K562 (cell line): ENCODE data around the gene MYO1E. TPM values are rescaled to one million over a fixed set of nuclear protein-coding genes. Genes with fewer than 3 reads are reported as not detected.

ENCODE experiments used
- ATAC-seq: fragments of 200-7000 bp; cut with Tn5 transposase; 3 replicates; pipeline ENCODE4 v1.9.1; 2020; ENCODE audit warnings: moderate library complexity
- BruUV-seq: library from RNA; stranded (reverse); fragments of 400-500 nt; replicated peaks from 2 replicates; lab custom pipeline; 2021; lab: Mats Ljungman, UMichigan
- CTCF ChIA-PET: fragments of 300-600 bp; formaldehyde crosslinking; extraction: SDS; loops from one replicate; lab custom pipeline; 2021; ENCODE audit warnings: low intra/inter-chr PET ratio; lab: Yijun Ruan, JAX
- POLR2A ChIA-PET: fragments of 300-600, 350-650 bp; sonication (Branson Sonifier 250); formaldehyde crosslinking; extraction: SDS; loops from one replicate; lab custom pipeline; 2021; ENCODE audit warnings: antibody characterized with exemption, inconsistent platforms; lab: Yijun Ruan, JAX
- DNase-seq, 4 experiments: peaks; one replicate each; pipeline versions ENCODE4 v3.0.0 to v3.0.0-alpha.2; 2011 to 2018; ENCODE audit warnings: low spot score in 3 of 4, mixed read lengths in 3 of 4; ENCODE audit errors: extremely low read depth in 1 of 4
- FAIRE-seq: peaks from 2 replicates; lab custom pipeline; 2011; peaks lifted over from hg19 to GRCh38; lab: Jason Lieb, UNC
- H2AFZ ChIP-seq: 2 replicates; pipeline ENCODE4 v1.6.0; 2011; ENCODE audit warnings: low read depth, low read length, control low read depth, inconsistent platforms
- H3K27ac ChIP-seq: fragments of 200-600 bp; 3 replicates; pipeline ENCODE4 v1.8.0; 2011; ENCODE audit warnings: low read depth, mild to moderate bottlenecking, control low read depth, inconsistent platforms, low read length, moderate library complexity, mixed read lengths; ENCODE audit errors: extremely low read depth
- H3K27me3 ChIP-seq, 2 experiments: fragments of 300-600 bp in 1 of 2; 2 replicates in 1 of 2; 3 replicates in 1 of 2; pipeline versions ENCODE4 v1.6.0 to v1.8.0; 2011; ENCODE audit warnings: inconsistent platforms in 2 of 2, low read length in 2 of 2, mild to moderate bottlenecking in 1 of 2, mixed read lengths in 1 of 2, moderate library complexity in 1 of 2; ENCODE audit not compliant: control insufficient read depth in 2 of 2, insufficient read depth in 2 of 2
- H3K36me3 ChIP-seq: fragments of 300-600 bp; 3 replicates; pipeline ENCODE4 v1.8.0; 2011; ENCODE audit warnings: mild to moderate bottlenecking, low read length, inconsistent platforms; ENCODE audit not compliant: control insufficient read depth, insufficient read depth
- H3K4me1 ChIP-seq, 2 experiments: fragments of 200-600 bp in 1 of 2; replicated peaks in 1 of 2; 2 replicates in 1 of 2; 3 replicates in 1 of 2; pipeline versions ENCODE4 v1.5.1 to v1.8.0; 2011; ENCODE audit warnings: inconsistent platforms in 2 of 2, low read length in 2 of 2, mild to moderate bottlenecking in 1 of 2, mixed read lengths in 1 of 2, moderate library complexity in 1 of 2; ENCODE audit not compliant: control insufficient read depth in 2 of 2, insufficient read depth in 2 of 2
- H3K4me2 ChIP-seq: 2 replicates; pipeline ENCODE4 v1.6.1; 2011; ENCODE audit warnings: low read length, control low read depth, inconsistent platforms, mixed read lengths; ENCODE audit not compliant: insufficient read depth
- H3K4me3 ChIP-seq: fragments of 200-600 bp; sonication (generic), shearing (Covaris generic); 2 replicates; pipeline ENCODE4 v1.5.1; 2016; ENCODE audit warnings: control low read depth, inconsistent platforms
- H3K79me2 ChIP-seq: fragments of 200-600 bp; 3 replicates; pipeline ENCODE4 v1.8.0; 2011; ENCODE audit warnings: low read length, inconsistent platforms; ENCODE audit not compliant: control insufficient read depth, insufficient read depth
- H3K9ac ChIP-seq, 2 experiments: 2 replicates each; pipeline versions ENCODE4 v1.6.0 to v1.6.1; 2011; ENCODE audit warnings: low read depth in 2 of 2, low read length in 2 of 2, control low read depth in 1 of 2, inconsistent platforms in 1 of 2, mild to moderate bottlenecking in 1 of 2, mixed read lengths in 1 of 2; ENCODE audit not compliant: insufficient read depth in 1 of 2
- H3K9me1 ChIP-seq: one replicate; pipeline ENCODE4 v1.6.0; 2011; ENCODE audit warnings: inconsistent platforms, mild to moderate bottlenecking, low read length, moderate library complexity; ENCODE audit not compliant: control insufficient read depth, insufficient read depth
- H3K9me3 ChIP-seq: replicated peaks from 2 replicates; pipeline ENCODE4 v1.5.1; 2011; ENCODE audit warnings: low read depth, low read length, inconsistent platforms; ENCODE audit not compliant: control insufficient read depth, insufficient read depth
- H4K20me1 ChIP-seq: replicated peaks from 2 replicates; pipeline ENCODE4 v1.6.1; 2011; ENCODE audit warnings: low read length, inconsistent platforms, mixed read lengths; ENCODE audit not compliant: control insufficient read depth, insufficient read depth
- CHD4 ChIP-seq: fragments of 200-600 bp; sonication (generic); IDR thresholded peaks from 3 replicates; pipeline ENCODE4 v1.6.1; 2012; ENCODE audit warnings: low read depth, mild to moderate bottlenecking, mixed read lengths, low read length, inconsistent platforms; ENCODE audit not compliant: insufficient read depth, insufficient replicate concordance, poor library complexity, severe bottlenecking
- ETV6 ChIP-seq, 3 experiments: fragments of 150-350 bp in 1 of 3; sonication (generic) in 1 of 3; formaldehyde crosslinking in 1 of 3; IDR thresholded peaks; 2 replicates each; pipeline versions ENCODE4 v1.6.1 to v1.8.0; 2014 to 2022; ENCODE audit warnings: borderline replicate concordance in 2 of 3, low read depth in 2 of 3, antibody characterized with exemption in 1 of 3, low read length in 1 of 3, mild to moderate bottlenecking in 1 of 3, missing genetic modification reagents in 1 of 3
- GATAD2B ChIP-seq: fragments of 450-650 bp; IDR thresholded peaks from 2 replicates; pipeline ENCODE4 v1.6.1; 2017; ENCODE audit warnings: mild to moderate bottlenecking, borderline replicate concordance
- GTF2A2 ChIP-seq: IDR thresholded peaks from 2 replicates; pipeline ENCODE4 v1.6.1; 2016; ENCODE audit warnings: mild to moderate bottlenecking, missing genetic modification characterization, missing compliant biosample characterization
- JUN ChIP-seq, 2 experiments: sonication (generic) in 1 of 2; formaldehyde crosslinking in 1 of 2; IDR thresholded peaks; 2 replicates each; pipeline versions ENCODE4 v1.6.1 to v1.8.0; 2012 to 2022; ENCODE audit warnings: borderline replicate concordance in 2 of 2, mild to moderate bottlenecking in 2 of 2, improper control_type of control experiment in 1 of 2, low read depth in 1 of 2, low read length in 1 of 2, missing genetic modification reagents in 1 of 2
- KAT7 ChIP-seq: sonication (generic); formaldehyde crosslinking; IDR thresholded peaks from 2 replicates; pipeline ENCODE4 v1.8.0; 2022; ENCODE audit warnings: missing genetic modification reagents, mild to moderate bottlenecking, borderline replicate concordance
- KLF6 ChIP-seq: fragments of 250-450 bp; sonication (Bioruptor Pico); IDR thresholded peaks from 2 replicates; pipeline ENCODE4 v1.4.0; 2020; ENCODE audit warnings: mild to moderate bottlenecking, moderate library complexity, borderline replicate concordance
- MAZ ChIP-seq, 2 experiments: fragments of 450-650 bp in 1 of 2; sonication (generic) in 1 of 2; formaldehyde crosslinking; IDR thresholded peaks in 1 of 2; conservative IDR thresholded peaks in 1 of 2; 2 replicates each; pipeline versions ENCODE4 v1.4.0 to v1.5.0; 2020; ENCODE audit warnings: mild to moderate bottlenecking in 1 of 2, missing genetic modification reagents in 1 of 2
- PHF8 ChIP-seq: fragments of 200-600 bp; sonication (generic); IDR thresholded peaks from 2 replicates; pipeline ENCODE4 v1.6.1; 2012; ENCODE audit warnings: mixed run types, mild to moderate bottlenecking, inconsistent platforms, low read length, moderate library complexity, borderline replicate concordance
- U2AF2 ChIP-seq: fragments of 200-400 bp; formaldehyde crosslinking; optimal IDR thresholded peaks from 2 replicates; pipeline ENCODE3; 2017; ENCODE audit warnings: low read depth, mild to moderate bottlenecking, low read length
- YBX1 ChIP-seq: fragments of 450-650 bp; IDR thresholded peaks from 2 replicates; pipeline ENCODE4 v1.7.1; 2016; ENCODE audit warnings: mild to moderate bottlenecking
- ZBTB7A ChIP-seq: IDR thresholded peaks from 2 replicates; pipeline ENCODE4 v1.6.1; 2011; ENCODE audit warnings: low read depth, mild to moderate bottlenecking, low read length, moderate library complexity, borderline replicate concordance; ENCODE audit not compliant: control insufficient read depth
- ZNF253 ChIP-seq: fragments of 250-450 bp; sonication (Bioruptor Pico); conservative IDR thresholded peaks from 2 replicates; pipeline ENCODE4 v1.6.1; 2021; ENCODE audit warnings: mild to moderate bottlenecking
- ZNF408 ChIP-seq: fragments of 250-450 bp; sonication (Bioruptor Pico); IDR thresholded peaks from 2 replicates; pipeline ENCODE4 v1.4.0; 2020; ENCODE audit warnings: low read depth, mild to moderate bottlenecking, moderate library complexity
- ZNF41 ChIP-seq: fragments of 250-450 bp; sonication (Bioruptor Pico); conservative IDR thresholded peaks from 2 replicates; pipeline ENCODE4 v1.4.0; 2020; ENCODE audit warnings: mild to moderate bottlenecking
- ZNF57 ChIP-seq: fragments of 450-650 bp; formaldehyde crosslinking; IDR thresholded peaks from 2 replicates; pipeline ENCODE4 v1.4.0; 2020; ENCODE audit warnings: mild to moderate bottlenecking, moderate library complexity
- ZNF780A ChIP-seq: fragments of 250-450 bp; sonication (Bioruptor Pico); IDR thresholded peaks from 2 replicates; pipeline ENCODE4 v1.5.0; 2021; ENCODE audit warnings: mild to moderate bottlenecking
- WGBS: fragments of 100-300 bp; shearing (Covaris generic); methylation state at CpG from one replicate; pipeline ENCODE4 v1.1.6; 2016; ENCODE audit warnings: low coverage, mixed read lengths; ENCODE audit not compliant: insufficient coverage; ENCODE audit errors: missing lambda C conversion rate; 5-methylcytosine and 5-hydroxymethylcytosine counted together
- in situ Hi-C: fragments of 300-500 bp; cut with MboI; formaldehyde crosslinking; loops from 4 replicates; pipeline ENCODE4 v1.15.0; 2018; ENCODE audit warnings: inconsistent platforms, mixed read lengths
- intact Hi-C: fragments of 100-400 bp; cut with micrococcal nuclease; formaldehyde crosslinking; loops from 2 replicates; pipeline ENCODE4 v1.14.2; 2022
- polyA plus RNA-seq, 8 experiments: library from polyadenylated mRNA; depleted of rRNA in 4 of 8; stranded (reverse) in 5 of 8; unstranded in 3 of 8; fragments of >200 nt; fragmentation: Nextera tagmentation in 2 of 8; fragmentation: Illumina TruSeq in 1 of 8; extraction: Ambion mirVana in 2 of 8; extraction: Trizol in 1 of 8; gene quantifications; 2 replicates each; pipeline versions ENCODE4 v1.2.1 to v1.2.3, GENCODE V29; 2011 to 2014; ENCODE audit warnings: inconsistent platforms in 1 of 8, missing spikeins in 1 of 8
- total RNA-seq, 7 experiments: library from RNA; depleted of rRNA in 6 of 7; stranded (reverse); fragments of >200 nt in 6 of 7; fragmentation: Illumina TruSeq in 2 of 7; extraction: Trizol in 2 of 7; gene quantifications; 2 replicates each; pipeline versions ENCODE4 v1.2.1 to v1.2.3, GENCODE V29; 2011 to 2021; ENCODE audit warnings: low replicate concordance in 1 of 7

Gene MYO1E
- total and polyA plus RNA-seq, 9 of the 15 experiments (the other 6 are each of a cell fraction or from before 2014, with no cell fraction given), result under 0.01 to 0.44 (median 0.01) TPM; not detected in 6

GRCh38 chr15:59243622-59244021 lies 129.0 kb downstream of the MYO1E start:
- H3K27me3 ChIP-seq, result peaks cover 0 to 3% of the 10 kb centered on the region in 2 experiments; a peak in 3 of 5 replicates
- no peak overlapping the region for H3K4me3 ChIP-seq
- ChIA-PET CTCF (no interaction called here), POLR2A (no interaction called here)
- H3K9ac ChIP-seq, result no peak overlapping the region
- H3K79me2 ChIP-seq, result no peaks in the 10 kb centered on the region
- no peaks in the 10 kb centered on the region for H3K9me1 ChIP-seq
- no peak overlapping the region for H2AFZ ChIP-seq
- intact Hi-C loops, result no loop called here
- DNase-seq (no peak), FAIRE-seq (no peak), ATAC-seq (no peak)
- TF ChIP-seq ZNF780A (CRISPR knock-in tag) (no peak), GATAD2B (no peak), ZNF57 (CRISPR knock-in tag) (no peak), KLF6 (no peak), PHF8 (no peak)
- no peak overlapping the region for H3K27ac ChIP-seq
- in situ Hi-C loops, result no loop called here
- H3K36me3 ChIP-seq, result no peaks in the 10 kb centered on the region
- no peaks in the 10 kb centered on the region for H4K20me1 ChIP-seq
- H3K9me3 ChIP-seq, result no peaks in the 10 kb centered on the region
- 2% methylated on average over 5 of the region's 5 CpGs for WGBS
- no TSS peak for BruUV-seq
- no peaks in the 10 kb centered on the region for H3K4me1 ChIP-seq
- H3K4me2 ChIP-seq, result no peak overlapping the region

GRCh38 chr15:59242649-59243048 lies 130.0 kb downstream of the MYO1E start:
- no peaks in the 10 kb centered on the region for H3K36me3 ChIP-seq
- intact Hi-C loops (no loop called here), in situ Hi-C loops (no loop called here)
- no peak overlapping the region for H3K4me2 ChIP-seq
- H3K9me1 ChIP-seq, result no peaks in the 10 kb centered on the region
- ChIA-PET POLR2A (interaction anchor here (0.7 kb wide), 1 partner anchor 47 kb away, joined by 3 read pairs; no protein-coding TSS in a partner anchor), CTCF (no interaction called here)
- no peak for ATAC-seq
- WGBS, result 0% methylated on average over 2 of the region's 2 CpGs
- H3K27ac ChIP-seq, result no peak overlapping the region
- no peak for DNase-seq
- no peaks in the 10 kb centered on the region for H3K9me3 ChIP-seq
- H4K20me1 ChIP-seq, result no peaks in the 10 kb centered on the region
- peaks cover 0 to 6% of the 10 kb centered on the region in 2 experiments; a peak in 3 of 5 replicates for H3K27me3 ChIP-seq
- no peaks in the 10 kb centered on the region for H3K79me2 ChIP-seq
- FAIRE-seq, result no peak
- no peaks in the 10 kb centered on the region for H3K4me1 ChIP-seq
- H3K9ac ChIP-seq, result no peak overlapping the region
- no peak overlapping the region for H2AFZ ChIP-seq
- no peak overlapping the region for H3K4me3 ChIP-seq
- no TSS peak for BruUV-seq
- no peak for TF ChIP-seq JUN (IDR thresholded peaks at IDR 0.05; ENCODE audit: borderline replicate concordance, low read depth, low read length)
- no peak for TF ChIP-seq JUN (CRISPR knock-in tag; IDR thresholded peaks at IDR 0.05; ENCODE audit: borderline replicate concordance)
- TF ChIP-seq CHD4, result no peak
- TF ChIP-seq ZNF253, result no peak
- TF ChIP-seq YBX1, result no peak
- TF ChIP-seq ZBTB7A, result no peak
- no peak for TF ChIP-seq ZNF41 (CRISPR knock-in tag)
- no peak for TF ChIP-seq ETV6 (IDR thresholded peaks at IDR 0.05; ENCODE audit: borderline replicate concordance in 1 of 2, low read depth in 2 of 2, low read length in 1 of 2)
- no peak for TF ChIP-seq ETV6 (CRISPR knock-in tag; IDR thresholded peaks at IDR 0.05; ENCODE audit: borderline replicate concordance)
- TF ChIP-seq KAT7 (CRISPR knock-in tag), result no peak
- TF ChIP-seq GTF2A2, result no peak
- no peak for TF ChIP-seq MAZ (CRISPR knock-in tag; conservative IDR thresholded peaks at IDR 0.05 in 1 of 2, IDR thresholded peaks at IDR 0.05 in 1 of 2)
- TF ChIP-seq ZNF408 (CRISPR knock-in tag), result no peak
- TF ChIP-seq U2AF2, result no peak
